Retinal pigment epithelial cell (primary cell): ENCODE results near the gene TSHZ3.

Experiments
- DNase-seq: peaks from one replicate; pipeline ENCODE4 v3.0.0-alpha.2; 2010; ENCODE audit warnings: low read depth
- H3K4me3 ChIP-seq: 2 replicates; pipeline ENCODE4 v1.5.1; 2011; ENCODE audit warnings: mild to moderate bottlenecking, low read length, control low read depth, moderate library complexity
- CTCF ChIP-seq: conservative IDR thresholded peaks from 2 replicates; pipeline ENCODE4 v1.5.1; 2011; ENCODE audit warnings: low read depth, low read length, control low read depth, inconsistent platforms

The TSHZ3 gene

GRCh38 chr19:31330761-31331160 lies 18.5 kb downstream of the TSHZ3 start:
- TF ChIP-seq CTCF: no peak
- DNase-seq: no peak
- no peak overlapping the region for H3K4me3 ChIP-seq

GRCh38 chr19:31330237-31330636 lies 19.0 kb downstream of the TSHZ3 start:
- no peak overlapping the region for H3K4me3 ChIP-seq
- no peak for TF ChIP-seq CTCF
- DNase-seq: no peak

- TF ChIP-seq CTCF: no peak
- DNase-seq: no peak
- H3K4me3 ChIP-seq: no peak overlapping the region
Measured at GRCh38 chr19:31329819-31330218, 19.4 kb downstream of the TSHZ3 start.

GRCh38 chr19:31328238-31328637 lies 21.0 kb downstream of the TSHZ3 start:
- no peak for DNase-seq
- H3K4me3 ChIP-seq: no peak overlapping the region
- TF ChIP-seq CTCF: no peak

- DNase-seq: no peak
- no peak overlapping the region for H3K4me3 ChIP-seq
- no peak for TF ChIP-seq CTCF
Measured at GRCh38 chr19:31326329-31327028, 22.8 kb downstream of the TSHZ3 start.

- DNase-seq: no peak
- no peak for TF ChIP-seq CTCF
- no peak overlapping the region for H3K4me3 ChIP-seq
Measured at GRCh38 chr19:31325342-31325741, 23.9 kb downstream of the TSHZ3 start.

GRCh38 chr19:31319465-31319864 lies 29.8 kb downstream of the TSHZ3 start:
- no peak for TF ChIP-seq CTCF
- no peak for DNase-seq

More at GRCh38 chr19:31319465-31319864, 29.8 kb downstream of the TSHZ3 start:
- no peak overlapping the region for H3K4me3 ChIP-seq
